Sciatic nerve (tissue), 2 donors: Measurements from ENCODE around the gene CTNNA3. TPM values are rescaled to one million over a fixed set of nuclear protein-coding genes. Genes with fewer than 3 reads are reported as not detected.

Experiments
- ATAC-seq: fragments of 200-7000 bp; cut with Tn5 transposase; one replicate; pipeline ENCODE4 v1.9.1; 2020; ENCODE audit warnings: mild to moderate bottlenecking, moderate library complexity
- DNase-seq: peaks from one replicate; pipeline ENCODE4 v3.0.0-alpha.2; 2020; ENCODE audit warnings: low spot score
- intact Hi-C: fragments of 100-400 bp; cut with DNase I; formaldehyde crosslinking; loops from one replicate; pipeline ENCODE4 v1.14.2; 2022
- total RNA-seq: library from RNA; stranded (reverse); fragmentation: NEBNext Ultra II Directional; extraction: Animal tissue kit (Norgen Biotek cat#: 25700); gene quantifications from one replicate; pipeline ENCODE4 v1.2.1, GENCODE V29; 2021
- donor health status: DM: no; HTN: no; CAD: no.
- donor health status: DM: no; HTN: no; CAD: no.

The CTNNA3 gene
- total RNA-seq, 1 donor from 2014 or later = 89.6 TPM

GRCh38 chr10:67011981-67012380, 684.0 kb downstream of the CTNNA3 start:
- ATAC-seq = no peak
- no peak for DNase-seq
- intact Hi-C loops = no loop called here

GRCh38 chr10:67011480-67011879, 684.5 kb downstream of the CTNNA3 start:
- intact Hi-C loops = no loop called here
- no peak for ATAC-seq
- no peak for DNase-seq

- ATAC-seq (no peak), DNase-seq (no peak)
- intact Hi-C loops = no loop called here
Measured at GRCh38 chr10:67005981-67006380, 690.0 kb downstream of the CTNNA3 start.

GRCh38 chr10:67004690-67005089, 691.3 kb downstream of the CTNNA3 start:
- ATAC-seq (no peak), DNase-seq (no peak)
- intact Hi-C loops = no loop called here

- ATAC-seq = no peak
- intact Hi-C loops = no loop called here
- DNase-seq = no peak
Measured at GRCh38 chr10:66999762-67000545, 696.0 kb downstream of the CTNNA3 start.

GRCh38 chr10:66996996-66997395, 699.0 kb downstream of the CTNNA3 start:
- no peak for DNase-seq
- ATAC-seq = no peak
- intact Hi-C loops = no loop called here

- intact Hi-C loops = no loop called here
- DNase-seq (no peak), ATAC-seq (no peak)
Measured at GRCh38 chr10:66990143-66990830, 705.7 kb downstream of the CTNNA3 start.

GRCh38 chr10:66983475-66983818, 712.5 kb downstream of the CTNNA3 start:
- ATAC-seq = no peak
- DNase-seq = no peak
- intact Hi-C loops = no loop called here

- intact Hi-C loops = no loop called here
- DNase-seq (no peak), ATAC-seq (no peak)
Measured at GRCh38 chr10:66982792-66983474, 713.1 kb downstream of the CTNNA3 start.

- DNase-seq = no peak
- intact Hi-C loops = no loop called here
- ATAC-seq = no peak
Measured at GRCh38 chr10:66982053-66982420, 714.0 kb downstream of the CTNNA3 start.

GRCh38 chr10:66981361-66982052, 714.5 kb downstream of the CTNNA3 start:
- DNase-seq (no peak), ATAC-seq (no peak)
- intact Hi-C loops = no loop called here

- DNase-seq = no peak
- intact Hi-C loops = no loop called here
- ATAC-seq = no peak
Measured at GRCh38 chr10:66980246-66980815, 715.7 kb downstream of the CTNNA3 start.

- DNase-seq = no peak
- no peak for ATAC-seq
- intact Hi-C loops = no loop called here
Measured at GRCh38 chr10:66964946-66965345, 731.0 kb downstream of the CTNNA3 start.

GRCh38 chr10:66958466-66958865, 737.5 kb downstream of the CTNNA3 start:
- intact Hi-C loops = no loop called here
- ATAC-seq (peak; percentile 42), DNase-seq (no peak)

- ATAC-seq (no peak), DNase-seq (no peak)
- intact Hi-C loops = no loop called here
Measured at GRCh38 chr10:66951896-66952295, 744.1 kb downstream of the CTNNA3 start.

- DNase-seq = no peak
- intact Hi-C loops = no loop called here
- ATAC-seq = no peak
Measured at GRCh38 chr10:66943590-66943989, 752.4 kb downstream of the CTNNA3 start.

GRCh38 chr10:66942407-66942806, 753.6 kb downstream of the CTNNA3 start:
- DNase-seq (no peak), ATAC-seq (no peak)
- intact Hi-C loops = no loop called here

GRCh38 chr10:66941491-66941890, 754.5 kb downstream of the CTNNA3 start:
- DNase-seq = no peak
- no peak for ATAC-seq
- intact Hi-C loops = no loop called here

- intact Hi-C loops = no loop called here
- no peak for DNase-seq
- no peak for ATAC-seq
Measured at GRCh38 chr10:66940965-66941364, 755.0 kb downstream of the CTNNA3 start.
